Measurements from ENCODE around the gene AGO3.

The AGO3 gene

DNA sequence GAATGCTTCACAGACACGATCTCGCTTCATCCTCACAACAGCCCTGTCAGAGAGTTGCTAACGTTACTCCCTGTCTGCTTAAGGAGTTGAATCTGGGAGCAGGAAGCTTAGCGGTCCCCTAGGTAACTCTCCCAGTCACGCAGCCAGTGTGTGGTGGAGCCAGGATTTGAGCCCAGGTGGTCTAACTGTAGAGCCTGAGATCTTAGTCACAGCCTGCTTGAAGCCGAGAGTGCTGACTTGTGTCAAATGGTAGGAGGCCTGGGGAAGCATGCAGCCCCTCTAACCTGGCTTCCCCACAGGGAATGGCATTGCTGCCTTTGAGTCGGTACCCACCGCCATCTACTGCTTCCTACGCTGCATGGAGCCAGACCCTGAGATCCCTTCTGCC, 161.9 kb downstream of the AGO3 start:
- H3K27ac Mint-ChIP-seq: peak overlapping the region; percentile 89
- intact Hi-C loops (cut with micrococcal nuclease): no loop called here
- peaks cover 75% of the 10 kb centered on the region for H3K4me1 Mint-ChIP-seq (ENCODE audit: low read depth)
- H3K36me3 Mint-ChIP-seq (ENCODE audit: low read depth): peaks cover 85% of the 10 kb centered on the region
- H3K4me3 Mint-ChIP-seq: no peak overlapping the region
- no peaks in the 10 kb centered on the region for H3K9me3 Mint-ChIP-seq
- no peaks in the 10 kb centered on the region for H3K27me3 Mint-ChIP-seq

- peak overlapping the region; percentile 55 for H3K4me3 Mint-ChIP-seq
- H3K4me1 Mint-ChIP-seq (ENCODE audit: low read depth): peaks cover 75% of the 10 kb centered on the region
- no peaks in the 10 kb centered on the region for H3K9me3 Mint-ChIP-seq
- no peaks in the 10 kb centered on the region for H3K27me3 Mint-ChIP-seq
- intact Hi-C loops (cut with micrococcal nuclease): no loop called here
- H3K27ac Mint-ChIP-seq: peak overlapping the region; percentile 89
- peaks cover 86% of the 10 kb centered on the region for H3K36me3 Mint-ChIP-seq (ENCODE audit: low read depth)
Observed at GRCh38 chr1:36093226-36093625, 162.3 kb downstream of the AGO3 start.

GRCh38 chr1:36093929-36094328, 163.0 kb downstream of the AGO3 start:
- Mint-ChIP-seq H3K4me1 (ENCODE audit: low read depth) (peaks cover 75% of the 10 kb centered on the region), H3K9me3 (no peaks in the 10 kb centered on the region), H3K27me3 (no peaks in the 10 kb centered on the region), H3K27ac (peak overlapping the region; percentile 89), H3K4me3 (peak overlapping the region; percentile 49), H3K36me3 (ENCODE audit: low read depth) (peaks cover 82% of the 10 kb centered on the region)
- intact Hi-C loops (cut with micrococcal nuclease): no loop called here

DNA sequence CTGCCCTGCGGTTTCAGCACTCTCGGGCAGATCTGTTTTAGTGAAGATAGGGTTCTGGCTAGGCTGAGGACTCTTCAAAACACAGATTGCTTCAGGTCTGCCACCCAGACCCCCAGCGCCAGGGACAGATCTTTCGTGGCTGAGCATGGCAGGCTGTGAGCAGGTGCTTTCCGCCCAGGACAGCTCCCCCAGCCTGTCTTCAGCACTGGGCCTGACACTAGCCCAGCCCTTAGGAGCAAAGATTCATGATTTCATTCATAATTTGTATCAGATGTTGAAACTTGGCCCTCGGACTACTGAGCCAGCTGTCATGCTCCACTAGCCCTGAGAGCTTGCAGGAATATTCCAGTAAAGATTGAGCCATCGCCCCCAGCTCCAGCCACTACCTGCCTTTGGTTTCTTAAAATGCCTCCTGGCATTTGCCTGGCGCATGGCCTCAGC, 163.7 kb downstream of the AGO3 start:
- Mint-ChIP-seq H3K4me3 (no peak overlapping the region), H3K9me3 (no peaks in the 10 kb centered on the region), H3K4me1 (ENCODE audit: low read depth) (peaks cover 72% of the 10 kb centered on the region), H3K27me3 (no peaks in the 10 kb centered on the region), H3K36me3 (ENCODE audit: low read depth) (peaks cover 75% of the 10 kb centered on the region), H3K27ac (peak overlapping the region; percentile 89)
- intact Hi-C loops (cut with micrococcal nuclease): no loop called here

DNA sequence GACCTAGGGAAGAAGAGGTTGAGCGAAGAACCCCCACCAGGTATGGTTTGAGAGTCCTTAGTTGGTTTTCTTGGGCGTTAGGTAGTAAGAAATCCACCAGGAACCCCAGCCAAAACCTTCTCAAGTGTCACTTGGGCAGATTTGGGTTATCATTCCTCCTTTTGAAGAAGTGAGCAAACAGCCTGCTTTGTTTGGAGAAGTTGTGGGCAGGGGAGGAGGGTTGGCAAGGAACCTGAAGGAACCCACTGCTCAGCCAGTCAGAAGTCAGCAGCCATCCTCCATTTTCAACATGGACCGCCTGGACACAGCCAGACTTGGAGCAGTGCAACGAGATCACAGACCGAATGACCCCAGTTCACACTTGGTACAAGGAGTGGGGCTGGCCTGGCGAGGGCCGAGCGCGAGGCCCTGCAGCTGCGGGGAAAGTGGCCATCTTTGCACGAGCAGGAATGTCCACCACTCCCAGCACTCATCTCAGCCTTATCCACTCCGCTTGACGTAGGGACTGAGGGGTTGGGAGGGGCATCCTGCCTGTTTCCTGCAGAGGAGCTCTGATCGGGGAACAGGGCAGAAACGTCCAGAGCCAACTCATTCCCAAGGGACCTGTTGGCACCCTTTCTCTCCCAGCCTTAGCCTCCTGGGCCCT, 165.0 kb downstream of the AGO3 start:
- Mint-ChIP-seq H3K4me1 (ENCODE audit: low read depth) (peaks cover 75% of the 10 kb centered on the region), H3K27ac (peak overlapping the region; percentile 89)
- intact Hi-C loops (cut with micrococcal nuclease): no loop called here

GRCh38 chr1:36096500-36097432, 165.9 kb downstream of the AGO3 start:
- Mint-ChIP-seq H3K27ac (peak overlapping the region; percentile 89), H3K4me3 (no peak overlapping the region), H3K4me1 (ENCODE audit: low read depth) (peaks cover 68% of the 10 kb centered on the region), H3K9me3 (no peaks in the 10 kb centered on the region), H3K27me3 (no peaks in the 10 kb centered on the region), H3K36me3 (ENCODE audit: low read depth) (peaks cover 57% of the 10 kb centered on the region)
- intact Hi-C loops (cut with micrococcal nuclease): no loop called here

More for the DNA sequence above, 165.0 kb downstream of the AGO3 start:
- Mint-ChIP-seq H3K4me3 (no peak overlapping the region), H3K9me3 (no peaks in the 10 kb centered on the region), H3K27me3 (no peaks in the 10 kb centered on the region), H3K36me3 (ENCODE audit: low read depth) (peaks cover 66% of the 10 kb centered on the region)

GRCh38 chr1:36097693-36098585, 167.0 kb downstream of the AGO3 start:
- Mint-ChIP-seq H3K4me1 (ENCODE audit: low read depth) (peaks cover 56% of the 10 kb centered on the region), H3K27ac (peak overlapping the region; percentile 89), H3K36me3 (ENCODE audit: low read depth) (peaks cover 45% of the 10 kb centered on the region), H3K27me3 (no peaks in the 10 kb centered on the region), H3K4me3 (no peak overlapping the region), H3K9me3 (no peaks in the 10 kb centered on the region)
- intact Hi-C loops (cut with micrococcal nuclease): no loop called here

GRCh38 chr1:36098650-36099365, 167.9 kb downstream of the AGO3 start:
- Mint-ChIP-seq H3K27me3 (no peaks in the 10 kb centered on the region), H3K4me1 (ENCODE audit: low read depth) (peaks cover 47% of the 10 kb centered on the region), H3K4me3 (no peak overlapping the region), H3K9me3 (no peaks in the 10 kb centered on the region), H3K36me3 (ENCODE audit: low read depth) (peaks cover 37% of the 10 kb centered on the region), H3K27ac (no peak overlapping the region)
- intact Hi-C loops (cut with micrococcal nuclease): no loop called here

GRCh38 chr1:36099681-36100341, 168.9 kb downstream of the AGO3 start:
- no peaks in the 10 kb centered on the region for H3K27me3 Mint-ChIP-seq
- peaks cover 37% of the 10 kb centered on the region for H3K4me1 Mint-ChIP-seq (ENCODE audit: low read depth)
- H3K27ac Mint-ChIP-seq: no peak overlapping the region
- no peaks in the 10 kb centered on the region for H3K9me3 Mint-ChIP-seq
- H3K4me3 Mint-ChIP-seq: no peak overlapping the region
- intact Hi-C loops (cut with micrococcal nuclease): loop anchor here (1.0 to 5.0 kb wide), 4 partner anchors 35 to 187 kb away; partner anchors contain the start of gene TRAPPC3
- H3K36me3 Mint-ChIP-seq (ENCODE audit: low read depth): peaks cover 27% of the 10 kb centered on the region

DNA sequence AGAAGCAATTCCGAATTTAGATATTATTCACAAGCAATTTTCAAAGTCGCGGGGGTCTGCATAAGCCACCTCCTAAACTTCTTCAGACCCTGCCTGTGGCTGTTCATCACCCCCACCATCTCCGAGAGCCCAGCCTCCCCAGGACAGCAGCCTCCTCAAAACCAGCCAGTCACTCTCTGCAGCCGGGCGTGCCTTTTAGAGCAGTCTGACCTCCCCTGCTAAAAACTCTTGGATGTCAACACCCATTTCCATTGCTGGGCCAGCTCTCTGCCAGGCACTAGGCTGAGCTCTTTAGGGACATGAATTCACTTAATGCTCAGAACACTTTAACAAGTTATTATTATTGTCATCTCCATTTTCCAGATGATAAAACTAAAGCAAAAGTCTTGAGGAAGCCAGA, 169.5 kb downstream of the AGO3 start:
- Mint-ChIP-seq H3K27me3 (no peaks in the 10 kb centered on the region), H3K4me1 (ENCODE audit: low read depth) (peaks cover 34% of the 10 kb centered on the region), H3K9me3 (no peaks in the 10 kb centered on the region), H3K27ac (no peak overlapping the region), H3K4me3 (no peak overlapping the region), H3K36me3 (ENCODE audit: low read depth) (peaks cover 24% of the 10 kb centered on the region)
- intact Hi-C loops (cut with micrococcal nuclease): loop anchor here (1.0 to 5.0 kb wide), 4 partner anchors 34 to 187 kb away; partner anchors contain the start of gene TRAPPC3

DNA sequence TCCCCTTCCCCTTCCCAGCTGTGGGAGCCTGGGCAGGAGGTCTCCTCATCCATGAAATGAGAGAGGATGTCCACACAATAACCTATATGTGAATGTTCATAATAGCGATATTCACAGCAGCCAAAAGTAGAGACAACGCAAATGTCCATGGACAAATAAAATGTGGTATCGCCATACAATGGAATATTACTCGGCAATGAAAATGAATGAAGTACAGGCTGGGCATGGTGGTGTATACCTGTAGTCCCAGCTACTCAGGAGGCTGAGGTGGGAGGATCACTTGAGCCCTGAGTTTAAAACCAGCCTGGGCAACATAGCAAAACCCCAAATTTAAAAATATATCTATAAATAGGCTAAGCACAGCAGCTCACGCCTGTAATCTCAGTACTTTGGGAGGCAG, 170.6 kb downstream of the AGO3 start:
- Mint-ChIP-seq H3K4me1 (ENCODE audit: low read depth) (peaks cover 22% of the 10 kb centered on the region), H3K27ac (no peak overlapping the region), H3K4me3 (no peak overlapping the region), H3K36me3 (ENCODE audit: low read depth) (peaks cover 14% of the 10 kb centered on the region), H3K9me3 (no peaks in the 10 kb centered on the region), H3K27me3 (no peaks in the 10 kb centered on the region)
- intact Hi-C loops (cut with micrococcal nuclease): loop anchor here (2.0 to 5.0 kb wide), 3 partner anchors 33 to 186 kb away; no protein-coding TSS in a partner anchor

GRCh38 chr1:36106269-36106668, 175.4 kb downstream of the AGO3 start:
- intact Hi-C loops (cut with micrococcal nuclease): no loop called here
- Mint-ChIP-seq H3K4me1 (ENCODE audit: low read depth) (peaks cover 4% of the 10 kb centered on the region), H3K27ac (no peak overlapping the region), H3K9me3 (no peaks in the 10 kb centered on the region), H3K36me3 (ENCODE audit: low read depth) (no peaks in the 10 kb centered on the region), H3K27me3 (peaks cover 7% of the 10 kb centered on the region), H3K4me3 (no peak overlapping the region)
